Measurements from ENCODE around the gene PEX3.

Gene PEX3

GRCh38 chr6:143540192-143540591, 89.6 kb downstream of the PEX3 start:
- no peak for DNase-seq

All from NCI-H2171 treated with DMSO at 0.1 percent for 48 hours (cell line).